Upper lobe of left lung (tissue), 6 donors: ENCODE measurements around the gene KRTAP10-7. TPM values are rescaled to one million over a fixed set of nuclear protein-coding genes. Genes with fewer than 3 reads are reported as not detected.
A peak's percentile ranks its signal among the peaks of the same experiment; 100 is the strongest.
"Not testable (repeated sequence)": the region's sequence is repeated elsewhere in the genome, so short reads cannot be mapped to it uniquely, and the experiment has no call there.

Experiments used
- ATAC-seq, 2 donors: fragments of 200-7000 bp; cut with Tn5 transposase; one replicate each; pipeline ENCODE4 v1.9.1; 2022; ENCODE audit warnings: mild to moderate bottlenecking in 2 of 2, moderate library complexity in 2 of 2; ENCODE audit not compliant: low FRiP score in 2 of 2
- DNase-seq, 2 donors: peaks; one replicate each; pipeline ENCODE4 v3.0.0-alpha.2; 2019 to 2020
- H3K27ac ChIP-seq, 4 donors: fragments of 200-600 bp; sonication (generic); one replicate each; pipeline ENCODE4 v1.5.1; 2016 to 2019
- H3K27me3 ChIP-seq, 4 donors: fragments of 200-600 bp; sonication (generic); one replicate each; pipeline ENCODE4 v1.5.1; 2017 to 2019
- H3K36me3 ChIP-seq, 4 donors: fragments of 200-600 bp; sonication (generic); one replicate each; pipeline ENCODE4 v1.5.1; 2016 to 2019
- H3K4me1 ChIP-seq, 4 donors: fragments of 200-600 bp; sonication (generic); one replicate each; pipeline ENCODE4 v1.5.1; 2018 to 2019
- H3K4me3 ChIP-seq, 4 donors: fragments of 200-600 bp; sonication (generic); one replicate each; pipeline ENCODE4 v1.5.1; 2017 to 2019; ENCODE audit warnings: mild to moderate bottlenecking in 2 of 4, moderate library complexity in 1 of 4
- H3K9me3 ChIP-seq, 4 donors: fragments of 200-600 bp; sonication (generic); one replicate each; pipeline ENCODE4 v1.5.1; 2018 to 2019
- EP300 ChIP-seq, 4 donors: sonication (generic); formaldehyde crosslinking; IDR thresholded peaks; one replicate each; pipeline ENCODE4 v1.5.1; 2017; ENCODE audit warnings: antibody characterized with exemption in 4 of 4, control low read depth in 2 of 4
- POLR2A ChIP-seq, 4 donors: fragments of 450-650 bp; IDR thresholded peaks; one replicate each; pipeline ENCODE4 v1.5.1; 2016 to 2017; ENCODE audit warnings: antibody characterized with exemption in 4 of 4, mild to moderate bottlenecking in 2 of 4
- POLR2AphosphoS5 ChIP-seq, 2 donors: sonication (generic); formaldehyde crosslinking; IDR thresholded peaks; one replicate each; pipeline ENCODE4 v1.5.1; 2017; ENCODE audit warnings: antibody characterized with exemption in 2 of 2
- WGBS, 2 donors: methylation state at CpG; one replicate each; pipeline ENCODE4 v1.1.5; 2017 to 2018; 5-methylcytosine and 5-hydroxymethylcytosine counted together
- total RNA-seq, 6 donors: library from RNA; depleted of rRNA in 4 of 6; stranded (reverse); fragments of >200 nt in 4 of 6; gene quantifications; one replicate each; pipeline versions ENCODE4 v1.1.0 to v1.2.1, GENCODE V29; 2016 to 2021
- TF ChIP-seq, protein P1 (sequence below), 6 experiments: fragments of 450-650 bp in 4 of 6; fragments of 200-600 bp in 2 of 6; sonication (generic) in 2 of 6; IDR thresholded peaks; one replicate each; pipeline ENCODE4 v1.5.1; 2016 to 2019; ENCODE audit warnings: antibody characterized with exemption in 6 of 6
- donor health status: DM: no; HTN: no; CAD: no; lungs with moderate emphysema.
- donor health status: DM: no; HTN: yes; CAD: no; lungs with severe emphysema.

KRTAP10-7 gene
- total RNA-seq, 6 donors from 2014 or later: not detected

DNA sequence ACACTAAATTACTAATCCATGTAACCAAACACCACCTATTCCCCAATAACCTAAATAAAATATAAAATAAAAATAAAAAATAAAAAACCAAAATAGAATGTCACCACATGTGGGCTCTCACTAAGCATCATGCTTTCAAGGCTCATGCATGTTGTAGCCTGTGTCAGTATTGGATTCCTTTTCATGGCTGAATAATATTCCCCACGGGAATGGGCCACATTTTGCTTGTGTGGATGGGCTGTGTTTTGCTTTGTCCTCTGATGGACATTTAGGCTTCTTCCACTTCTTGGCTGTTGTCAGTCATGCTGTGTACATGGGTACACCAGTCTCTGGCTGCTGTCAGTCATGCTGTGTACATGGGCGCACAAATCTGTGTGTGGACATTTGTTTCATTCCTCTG lies 11.3 kb upstream of the KRTAP10-7 start:
- no peaks in the 10 kb centered on the region for H3K36me3 ChIP-seq
- H3K27ac ChIP-seq: no peak overlapping the region
- H3K9me3 ChIP-seq: no peaks in the 10 kb centered on the region
- TF ChIP-seq, protein P1, sequence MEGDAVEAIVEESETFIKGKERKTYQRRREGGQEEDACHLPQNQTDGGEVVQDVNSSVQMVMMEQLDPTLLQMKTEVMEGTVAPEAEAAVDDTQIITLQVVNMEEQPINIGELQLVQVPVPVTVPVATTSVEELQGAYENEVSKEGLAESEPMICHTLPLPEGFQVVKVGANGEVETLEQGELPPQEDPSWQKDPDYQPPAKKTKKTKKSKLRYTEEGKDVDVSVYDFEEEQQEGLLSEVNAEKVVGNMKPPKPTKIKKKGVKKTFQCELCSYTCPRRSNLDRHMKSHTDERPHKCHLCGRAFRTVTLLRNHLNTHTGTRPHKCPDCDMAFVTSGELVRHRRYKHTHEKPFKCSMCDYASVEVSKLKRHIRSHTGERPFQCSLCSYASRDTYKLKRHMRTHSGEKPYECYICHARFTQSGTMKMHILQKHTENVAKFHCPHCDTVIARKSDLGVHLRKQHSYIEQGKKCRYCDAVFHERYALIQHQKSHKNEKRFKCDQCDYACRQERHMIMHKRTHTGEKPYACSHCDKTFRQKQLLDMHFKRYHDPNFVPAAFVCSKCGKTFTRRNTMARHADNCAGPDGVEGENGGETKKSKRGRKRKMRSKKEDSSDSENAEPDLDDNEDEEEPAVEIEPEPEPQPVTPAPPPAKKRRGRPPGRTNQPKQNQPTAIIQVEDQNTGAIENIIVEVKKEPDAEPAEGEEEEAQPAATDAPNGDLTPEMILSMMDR (IDR thresholded peaks at IDR 0.05): no peak
- TF ChIP-seq POLR2AphosphoS5 (IDR thresholded peaks at IDR 0.05) (no peak), EP300 (IDR thresholded peaks at IDR 0.05) (no peak), POLR2A (IDR thresholded peaks at IDR 0.05) (no peak)
- H3K27me3 ChIP-seq: peaks cover 0 to 5% (median 0%) of the 10 kb centered on the region in 4 donors
- 92 to 100% methylated on average over 2 of the region's 2 CpGs for WGBS, 2 donors
- no peaks in the 10 kb centered on the region for H3K4me1 ChIP-seq
- ATAC-seq (no peak), DNase-seq (no peak)
- H3K4me3 ChIP-seq: no peak overlapping the region

DNA sequence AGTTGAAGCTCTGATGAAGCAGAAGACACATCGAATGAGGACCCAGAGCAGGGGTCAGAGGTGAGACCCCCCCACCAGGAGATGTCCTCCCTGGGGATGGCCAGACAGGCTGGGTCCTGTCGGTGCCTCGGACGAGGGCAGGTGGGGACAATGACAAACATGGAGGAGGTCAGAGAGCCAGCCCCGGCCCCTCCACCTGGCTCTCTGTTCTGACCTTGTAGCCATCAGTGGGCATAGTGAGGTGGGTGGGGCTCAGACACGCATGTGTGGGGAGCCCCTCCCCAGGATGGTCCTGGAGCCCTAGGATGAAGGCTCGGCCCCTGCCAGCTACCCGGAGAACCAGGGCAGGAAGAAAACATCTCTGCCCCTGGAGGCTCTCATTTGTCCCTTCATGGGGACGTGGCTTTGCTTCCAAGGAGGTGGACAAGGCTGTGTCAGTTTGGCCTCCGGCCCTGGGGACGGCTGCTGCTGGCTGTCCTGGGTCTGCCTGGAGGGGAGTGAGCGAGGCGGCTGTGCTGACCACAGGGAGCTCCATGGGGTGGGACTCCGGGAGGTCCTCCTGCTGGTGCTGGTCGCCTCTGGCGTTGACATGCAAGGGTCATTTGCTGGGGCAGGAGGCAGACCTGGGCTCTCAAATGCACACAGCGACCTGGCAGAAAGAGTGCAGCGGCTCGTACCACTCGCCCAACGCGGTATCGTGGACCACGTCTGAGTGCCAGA lies 10.7 kb upstream of the KRTAP10-7 start:
- H3K36me3 ChIP-seq: no peaks in the 10 kb centered on the region
- TF ChIP-seq POLR2AphosphoS5 (IDR thresholded peaks at IDR 0.05) (no peak), EP300 (IDR thresholded peaks at IDR 0.05) (no peak), POLR2A (IDR thresholded peaks at IDR 0.05) (no peak)
- TF ChIP-seq, protein P1 (IDR thresholded peaks at IDR 0.05): no peak
- peaks cover 0 to 5% (median 0%) of the 10 kb centered on the region in 4 donors for H3K27me3 ChIP-seq
- no peak overlapping the region for H3K27ac ChIP-seq
- DNase-seq (no peak), ATAC-seq (no peak)
- H3K4me3 ChIP-seq: no peak overlapping the region
- H3K9me3 ChIP-seq: no peaks in the 10 kb centered on the region
- no peaks in the 10 kb centered on the region for H3K4me1 ChIP-seq
- WGBS, 2 donors: 83 to 85% methylated on average over 11 to 21 of the region's 24 CpGs

DNA sequence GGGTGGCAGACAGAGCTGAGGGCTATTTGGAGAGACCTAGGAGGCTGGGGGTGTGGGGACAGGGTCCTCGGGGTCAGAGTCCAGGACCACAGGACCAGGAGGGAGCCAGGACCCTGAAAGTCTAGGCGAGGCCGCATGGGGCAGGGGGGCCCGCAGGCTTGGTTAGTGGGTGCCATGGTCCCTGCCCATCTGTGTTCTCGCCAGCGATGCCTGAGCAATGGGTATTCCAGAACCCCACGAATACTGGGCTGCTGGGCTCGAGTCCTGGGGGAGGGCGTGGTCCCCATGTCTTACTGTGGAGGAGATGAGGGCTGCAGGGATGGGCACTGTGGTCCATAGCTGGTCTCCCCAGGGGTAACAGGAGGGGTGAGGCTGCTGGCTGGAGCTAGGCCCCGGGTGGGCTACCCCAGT lies 10.1 kb upstream of the KRTAP10-7 start:
- no peak overlapping the region for H3K4me3 ChIP-seq
- H3K27ac ChIP-seq: no peak overlapping the region
- DNase-seq: no peak
- 85 to 100% methylated on average over 1 to 10 of the region's 10 CpGs for WGBS, 2 donors
- ATAC-seq: peak in 1 of 2 donors; percentile 67
- TF ChIP-seq EP300 (IDR thresholded peaks at IDR 0.05): no peak
- TF ChIP-seq POLR2AphosphoS5 (IDR thresholded peaks at IDR 0.05): no peak
- TF ChIP-seq, protein P1 (IDR thresholded peaks at IDR 0.05): no peak
- no peak for TF ChIP-seq POLR2A (IDR thresholded peaks at IDR 0.05)
- no peaks in the 10 kb centered on the region for H3K9me3 ChIP-seq
- peaks cover 0 to 5% (median 0%) of the 10 kb centered on the region in 4 donors for H3K27me3 ChIP-seq
- no peaks in the 10 kb centered on the region for H3K36me3 ChIP-seq
- no peaks in the 10 kb centered on the region for H3K4me1 ChIP-seq

DNA sequence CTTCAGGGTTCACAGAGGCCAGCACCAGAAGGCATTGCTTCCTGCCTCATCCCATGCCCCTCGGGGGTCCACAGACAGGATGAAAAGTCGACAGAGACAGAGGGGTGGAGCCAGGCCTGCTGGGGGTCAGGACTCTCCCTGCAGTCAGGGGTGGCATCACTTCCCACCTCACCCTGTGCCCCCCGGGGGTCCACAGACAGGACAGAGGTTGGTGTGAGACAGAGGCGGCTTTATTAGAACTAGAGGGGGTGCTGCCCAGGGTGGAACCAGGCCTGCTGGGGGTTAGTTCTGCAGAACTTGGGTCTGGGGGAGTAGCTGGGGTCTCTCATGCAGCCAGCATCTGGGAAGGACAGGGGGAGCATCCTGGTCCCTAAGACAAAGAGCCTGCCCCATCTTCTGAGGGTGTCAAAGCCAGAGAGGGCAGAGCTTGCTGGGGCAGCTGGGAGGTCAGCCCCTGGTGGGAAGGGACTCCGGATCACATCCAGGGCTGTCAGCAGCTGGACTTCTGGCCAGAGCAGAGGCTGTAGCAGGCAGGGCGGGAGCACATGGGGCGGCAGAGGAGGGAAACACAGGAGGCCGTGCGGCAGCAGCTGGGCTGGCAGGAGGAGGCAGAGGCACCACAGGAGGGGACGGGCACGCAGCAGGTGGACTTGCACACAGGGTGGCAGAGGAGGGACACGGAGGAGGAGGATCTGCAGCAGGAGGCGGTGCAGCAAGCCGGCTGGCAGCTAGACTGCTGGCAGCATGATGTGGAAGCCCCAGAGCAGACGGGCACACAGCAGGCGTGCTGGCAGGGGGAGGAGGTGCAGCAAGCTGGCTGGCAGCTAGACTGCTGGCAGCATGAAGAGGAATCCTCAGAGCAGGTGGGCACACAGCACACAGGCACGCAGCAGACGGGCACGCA lies 9.2 kb upstream of the KRTAP10-7 start:
- whole genome bisulfite sequencing, 2 donors: 61 to 82% methylated on average over 15 to 16 of the region's 19 CpGs

DNA sequence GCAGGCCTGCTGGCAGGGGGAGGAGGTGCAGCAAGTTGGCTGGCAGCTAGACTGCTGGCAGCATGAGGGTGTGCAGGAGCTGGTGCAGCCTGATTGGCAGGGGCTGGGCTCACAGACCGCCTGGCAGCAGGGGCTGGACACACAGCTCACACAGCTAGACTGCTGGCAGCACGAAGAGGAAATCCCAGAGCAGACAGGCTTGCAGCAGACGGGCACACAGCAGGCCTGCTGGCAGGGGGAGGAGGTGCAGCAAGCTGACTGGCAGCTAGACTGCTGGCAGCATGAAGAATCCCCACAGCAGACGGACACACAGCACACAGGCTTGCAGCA lies 8.6 kb upstream of the KRTAP10-7 start:
- not testable (repeated sequence) for H3K27ac ChIP-seq, H3K4me1 ChIP-seq, ATAC-seq, H3K36me3 ChIP-seq, H3K9me3 ChIP-seq, H3K27me3 ChIP-seq, DNase-seq, H3K4me3 ChIP-seq
- 78% methylated on average over 2 of the region's 4 CpGs; no CpG with 5 or more reads in 1 of the 2 donors for WGBS, 2 donors

More for the DNA sequence above, 9.2 kb upstream of the KRTAP10-7 start:
- H3K27ac ChIP-seq, H3K9me3 ChIP-seq, H3K27me3 ChIP-seq, H3K4me3 ChIP-seq, H3K4me1 ChIP-seq, H3K36me3 ChIP-seq: not testable (repeated sequence)
- ATAC-seq (peak in 1 of 2 donors; percentile 10), DNase-seq (peak in 1 of 2 donors; percentile 77)
